Lower leg skin (tissue), 3 donors: ENCODE data around the gene ARF1.

Experiments
- POLR2A ChIP-seq, 2 donors: fragments of 450-650 bp; IDR thresholded peaks; one replicate each; pipeline ENCODE4 v1.6.1; 2016 to 2017; ENCODE audit warnings: antibody characterized with exemption in 2 of 2, mild to moderate bottlenecking in 1 of 2, moderate library complexity in 1 of 2
- TF ChIP-seq, protein P1 (sequence below), 3 donors: fragments of 450-650 bp; IDR thresholded peaks; one replicate each; pipeline ENCODE4 v1.5.1; 2016; ENCODE audit warnings: antibody characterized with exemption in 3 of 3, mild to moderate bottlenecking in 3 of 3, moderate library complexity in 2 of 3

DNA sequence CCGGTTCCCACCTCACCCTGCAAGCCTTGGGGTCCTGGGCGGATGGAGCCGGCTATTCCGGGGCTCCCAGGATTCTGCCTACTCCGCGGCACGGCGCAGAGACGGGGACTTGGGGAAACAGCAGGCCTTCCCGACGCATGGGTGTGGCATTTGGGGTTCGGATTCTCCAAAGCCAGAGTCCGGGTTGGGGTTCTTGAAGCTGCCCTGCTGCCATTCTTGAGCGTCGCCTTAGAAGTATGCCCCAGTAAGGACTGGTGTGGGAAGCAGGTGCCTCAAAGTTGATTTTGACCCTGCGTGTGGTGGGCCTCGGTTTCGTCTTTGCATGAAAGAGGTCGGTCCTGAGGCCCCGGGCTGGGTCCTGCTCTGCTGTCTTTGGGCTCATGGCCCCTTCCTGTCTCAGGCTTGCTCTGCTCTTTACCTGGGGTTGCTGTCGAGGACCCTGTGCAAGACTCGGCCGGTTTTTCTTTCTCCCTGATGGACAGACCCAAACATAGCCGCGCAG lies 58.3 kb downstream of the ARF1 start:
- TF ChIP-seq, protein P1, sequence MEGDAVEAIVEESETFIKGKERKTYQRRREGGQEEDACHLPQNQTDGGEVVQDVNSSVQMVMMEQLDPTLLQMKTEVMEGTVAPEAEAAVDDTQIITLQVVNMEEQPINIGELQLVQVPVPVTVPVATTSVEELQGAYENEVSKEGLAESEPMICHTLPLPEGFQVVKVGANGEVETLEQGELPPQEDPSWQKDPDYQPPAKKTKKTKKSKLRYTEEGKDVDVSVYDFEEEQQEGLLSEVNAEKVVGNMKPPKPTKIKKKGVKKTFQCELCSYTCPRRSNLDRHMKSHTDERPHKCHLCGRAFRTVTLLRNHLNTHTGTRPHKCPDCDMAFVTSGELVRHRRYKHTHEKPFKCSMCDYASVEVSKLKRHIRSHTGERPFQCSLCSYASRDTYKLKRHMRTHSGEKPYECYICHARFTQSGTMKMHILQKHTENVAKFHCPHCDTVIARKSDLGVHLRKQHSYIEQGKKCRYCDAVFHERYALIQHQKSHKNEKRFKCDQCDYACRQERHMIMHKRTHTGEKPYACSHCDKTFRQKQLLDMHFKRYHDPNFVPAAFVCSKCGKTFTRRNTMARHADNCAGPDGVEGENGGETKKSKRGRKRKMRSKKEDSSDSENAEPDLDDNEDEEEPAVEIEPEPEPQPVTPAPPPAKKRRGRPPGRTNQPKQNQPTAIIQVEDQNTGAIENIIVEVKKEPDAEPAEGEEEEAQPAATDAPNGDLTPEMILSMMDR (IDR thresholded peaks at IDR 0.05): no peak
- no peak for TF ChIP-seq POLR2A (IDR thresholded peaks at IDR 0.05)
